Breast epithelium (tissue), 3 donors: Measurements from ENCODE around the gene STX18.

Source experiments
- POLR2AphosphoS5 ChIP-seq, 3 donors: sonication (generic); formaldehyde crosslinking; IDR thresholded peaks; one replicate each; pipeline ENCODE4 v1.6.1; 2017; ENCODE audit warnings: antibody characterized with exemption in 3 of 3
- TF ChIP-seq, protein P1 (sequence below), 3 donors: fragments of 450-650 bp; IDR thresholded peaks; one replicate each; pipeline ENCODE4 v1.5.1; 2016 to 2017; ENCODE audit warnings: antibody characterized with exemption in 3 of 3, mild to moderate bottlenecking in 3 of 3, moderate library complexity in 3 of 3

DNA sequence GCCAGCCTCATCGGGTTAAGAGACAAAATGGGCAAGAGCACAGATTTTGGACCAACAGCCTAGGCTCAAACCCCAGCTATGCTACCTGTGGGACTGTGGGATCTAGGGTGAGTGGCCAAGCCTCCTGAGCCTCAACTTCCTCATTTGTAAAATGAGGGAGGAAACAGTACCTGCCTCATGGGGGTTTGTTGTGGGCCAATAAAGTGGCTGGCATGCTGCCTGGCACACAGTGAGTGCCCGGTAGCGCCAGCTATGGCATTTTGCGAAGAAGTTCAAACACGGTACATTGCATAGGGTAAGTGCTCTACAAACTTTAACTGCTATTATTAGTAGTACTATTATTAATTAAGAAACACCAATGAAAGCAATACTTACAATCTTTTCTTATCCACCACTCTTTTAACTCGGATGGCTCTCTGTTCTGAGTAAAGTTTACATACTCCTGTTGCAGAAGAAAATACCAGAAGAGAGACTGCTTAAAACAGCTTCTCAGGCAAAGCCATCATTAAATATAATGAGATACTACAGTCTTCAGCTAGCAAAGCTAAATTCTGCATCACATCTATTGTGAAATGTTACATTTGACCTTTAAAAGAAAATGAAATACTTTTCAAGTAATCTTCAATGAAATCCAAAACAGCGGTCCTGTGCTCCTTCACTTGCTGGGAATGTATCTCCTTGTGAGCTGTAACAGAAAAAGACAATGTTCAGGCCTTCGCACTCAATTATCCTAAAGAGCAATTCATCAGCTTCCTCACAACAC, 84.9 kb downstream of the STX18 start:
- TF ChIP-seq, protein P1, sequence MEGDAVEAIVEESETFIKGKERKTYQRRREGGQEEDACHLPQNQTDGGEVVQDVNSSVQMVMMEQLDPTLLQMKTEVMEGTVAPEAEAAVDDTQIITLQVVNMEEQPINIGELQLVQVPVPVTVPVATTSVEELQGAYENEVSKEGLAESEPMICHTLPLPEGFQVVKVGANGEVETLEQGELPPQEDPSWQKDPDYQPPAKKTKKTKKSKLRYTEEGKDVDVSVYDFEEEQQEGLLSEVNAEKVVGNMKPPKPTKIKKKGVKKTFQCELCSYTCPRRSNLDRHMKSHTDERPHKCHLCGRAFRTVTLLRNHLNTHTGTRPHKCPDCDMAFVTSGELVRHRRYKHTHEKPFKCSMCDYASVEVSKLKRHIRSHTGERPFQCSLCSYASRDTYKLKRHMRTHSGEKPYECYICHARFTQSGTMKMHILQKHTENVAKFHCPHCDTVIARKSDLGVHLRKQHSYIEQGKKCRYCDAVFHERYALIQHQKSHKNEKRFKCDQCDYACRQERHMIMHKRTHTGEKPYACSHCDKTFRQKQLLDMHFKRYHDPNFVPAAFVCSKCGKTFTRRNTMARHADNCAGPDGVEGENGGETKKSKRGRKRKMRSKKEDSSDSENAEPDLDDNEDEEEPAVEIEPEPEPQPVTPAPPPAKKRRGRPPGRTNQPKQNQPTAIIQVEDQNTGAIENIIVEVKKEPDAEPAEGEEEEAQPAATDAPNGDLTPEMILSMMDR (IDR thresholded peaks at IDR 0.05): no peak
- no peak for TF ChIP-seq POLR2AphosphoS5 (IDR thresholded peaks at IDR 0.05)
